ENCODE data around the gene CMKLR1. TPM values are rescaled to one million over a fixed set of nuclear protein-coding genes. Genes with fewer than 3 reads are reported as not detected.

The CMKLR1 gene
- total RNA-seq, 1 donor from 2014 or later: 47.5 TPM

DNA sequence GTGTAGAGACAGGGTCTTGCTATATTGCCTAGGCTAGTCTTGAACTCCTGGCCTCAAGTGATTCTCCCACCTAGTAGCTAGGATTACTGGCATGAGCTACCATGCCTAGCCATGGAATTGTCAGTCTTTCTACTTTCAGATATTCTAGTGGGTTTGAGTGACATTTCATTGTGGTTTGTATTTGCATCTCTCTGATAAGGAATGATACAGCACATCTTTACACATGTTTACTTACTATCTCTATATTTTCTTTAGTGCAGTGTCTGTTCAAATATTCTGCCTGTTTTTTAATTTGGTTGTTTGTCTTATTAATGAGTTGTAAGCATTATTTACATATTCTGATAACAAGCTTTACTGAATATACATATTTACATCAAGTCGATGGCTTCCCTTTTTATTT lies 73.6 kb downstream of the CMKLR1 start:
- Mint-ChIP-seq H3K4me3 (ENCODE audit: unreplicated experiment) (no peak overlapping the region), H3K27me3 (ENCODE audit: unreplicated experiment) (peaks cover 9% of the 10 kb centered on the region), H3K4me1 (ENCODE audit: unreplicated experiment) (no peaks in the 10 kb centered on the region), H3K9me3 (ENCODE audit: unreplicated experiment) (peaks cover 19% of the 10 kb centered on the region), H3K27ac (ENCODE audit: unreplicated experiment) (no peak overlapping the region), H3K36me3 (ENCODE audit: unreplicated experiment) (no peaks in the 10 kb centered on the region)
- no peak for DNase-seq (ENCODE audit: extremely low spot score, unreplicated experiment)
- TF ChIP-seq, protein P1, sequence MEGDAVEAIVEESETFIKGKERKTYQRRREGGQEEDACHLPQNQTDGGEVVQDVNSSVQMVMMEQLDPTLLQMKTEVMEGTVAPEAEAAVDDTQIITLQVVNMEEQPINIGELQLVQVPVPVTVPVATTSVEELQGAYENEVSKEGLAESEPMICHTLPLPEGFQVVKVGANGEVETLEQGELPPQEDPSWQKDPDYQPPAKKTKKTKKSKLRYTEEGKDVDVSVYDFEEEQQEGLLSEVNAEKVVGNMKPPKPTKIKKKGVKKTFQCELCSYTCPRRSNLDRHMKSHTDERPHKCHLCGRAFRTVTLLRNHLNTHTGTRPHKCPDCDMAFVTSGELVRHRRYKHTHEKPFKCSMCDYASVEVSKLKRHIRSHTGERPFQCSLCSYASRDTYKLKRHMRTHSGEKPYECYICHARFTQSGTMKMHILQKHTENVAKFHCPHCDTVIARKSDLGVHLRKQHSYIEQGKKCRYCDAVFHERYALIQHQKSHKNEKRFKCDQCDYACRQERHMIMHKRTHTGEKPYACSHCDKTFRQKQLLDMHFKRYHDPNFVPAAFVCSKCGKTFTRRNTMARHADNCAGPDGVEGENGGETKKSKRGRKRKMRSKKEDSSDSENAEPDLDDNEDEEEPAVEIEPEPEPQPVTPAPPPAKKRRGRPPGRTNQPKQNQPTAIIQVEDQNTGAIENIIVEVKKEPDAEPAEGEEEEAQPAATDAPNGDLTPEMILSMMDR (IDR thresholded peaks at IDR 0.05): no peak

DNA sequence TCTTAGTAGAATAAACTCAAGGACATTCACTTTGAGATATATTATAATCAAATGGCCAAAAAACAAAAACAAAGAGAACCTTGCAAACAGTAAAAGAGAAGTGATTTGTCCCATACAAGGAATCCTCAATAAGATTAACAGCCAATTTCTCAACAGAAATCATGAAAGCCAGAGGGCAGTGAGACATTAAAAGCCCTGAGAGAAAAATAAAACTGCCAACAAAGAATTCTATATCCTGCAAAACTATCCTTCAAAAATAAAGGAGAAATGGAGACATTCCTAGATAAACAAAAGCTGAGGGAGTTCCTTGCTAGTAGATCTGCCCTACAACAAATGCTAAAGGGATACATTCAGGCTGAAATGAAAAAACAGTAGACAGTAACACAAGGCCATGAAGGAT lies 78.1 kb downstream of the CMKLR1 start:
- H3K4me3 Mint-ChIP-seq (ENCODE audit: unreplicated experiment): no peak overlapping the region
- H3K27ac Mint-ChIP-seq (ENCODE audit: unreplicated experiment): no peak overlapping the region
- peaks cover 9% of the 10 kb centered on the region for H3K27me3 Mint-ChIP-seq (ENCODE audit: unreplicated experiment)
- H3K36me3 Mint-ChIP-seq (ENCODE audit: unreplicated experiment): no peaks in the 10 kb centered on the region
- H3K9me3 Mint-ChIP-seq (ENCODE audit: unreplicated experiment): peaks cover 23% of the 10 kb centered on the region
- TF ChIP-seq, protein P1 (IDR thresholded peaks at IDR 0.05): no peak
- no peaks in the 10 kb centered on the region for H3K4me1 Mint-ChIP-seq (ENCODE audit: unreplicated experiment)
- DNase-seq (ENCODE audit: extremely low spot score, unreplicated experiment): no peak

DNA sequence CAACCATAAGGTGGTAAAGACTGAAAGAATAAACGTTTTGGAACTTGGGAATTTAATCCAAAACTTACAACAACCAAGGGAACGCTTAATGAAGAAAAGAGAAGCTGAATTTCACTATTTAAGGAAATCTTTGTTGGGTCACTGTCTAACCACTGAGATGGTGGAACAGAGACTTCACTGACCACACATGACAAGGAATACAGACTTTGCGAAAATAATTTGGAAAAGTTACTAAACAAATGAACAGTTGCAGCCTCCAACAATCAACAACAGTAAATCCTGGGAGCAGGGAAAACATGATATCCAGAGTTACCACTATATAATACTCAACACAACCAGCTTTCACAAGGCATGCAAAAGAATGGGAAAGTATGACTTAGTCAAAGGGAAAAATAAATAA lies 79.1 kb downstream of the CMKLR1 start:
- peaks cover 23% of the 10 kb centered on the region for H3K9me3 Mint-ChIP-seq (ENCODE audit: unreplicated experiment)
- no peak for DNase-seq (ENCODE audit: extremely low spot score, unreplicated experiment)
- TF ChIP-seq, protein P1 (IDR thresholded peaks at IDR 0.05): no peak
- no peaks in the 10 kb centered on the region for H3K4me1 Mint-ChIP-seq (ENCODE audit: unreplicated experiment)
- H3K27me3 Mint-ChIP-seq (ENCODE audit: unreplicated experiment): peaks cover 10% of the 10 kb centered on the region
- no peak overlapping the region for H3K27ac Mint-ChIP-seq (ENCODE audit: unreplicated experiment)
- H3K4me3 Mint-ChIP-seq (ENCODE audit: unreplicated experiment): no peak overlapping the region
- H3K36me3 Mint-ChIP-seq (ENCODE audit: unreplicated experiment): no peaks in the 10 kb centered on the region

DNA sequence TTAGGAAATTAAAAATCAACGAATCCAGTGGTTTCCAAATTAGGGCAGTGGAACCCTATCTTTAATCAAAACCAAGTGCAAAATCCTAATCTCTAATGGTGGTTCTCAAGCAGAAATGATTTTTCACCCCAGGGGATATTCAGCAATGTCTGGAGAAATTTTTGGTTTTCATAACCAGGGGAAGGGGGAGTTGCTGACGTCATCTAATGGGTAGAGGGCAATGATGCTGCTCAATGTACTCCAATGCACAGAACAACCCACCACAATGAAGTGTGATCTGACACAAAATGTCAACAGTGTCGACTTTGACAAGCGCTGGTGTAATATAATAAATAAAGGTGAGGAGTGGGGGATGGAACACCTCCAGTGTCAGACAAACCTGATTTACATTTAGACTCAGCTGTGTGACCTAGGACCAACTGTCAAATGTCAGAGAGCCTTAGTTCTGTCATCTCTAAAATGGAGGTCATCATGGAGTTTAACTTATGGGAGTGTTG lies 81.5 kb downstream of the CMKLR1 start:
- no peaks in the 10 kb centered on the region for H3K4me1 Mint-ChIP-seq (ENCODE audit: unreplicated experiment)
- peaks cover 12% of the 10 kb centered on the region for H3K27me3 Mint-ChIP-seq (ENCODE audit: unreplicated experiment)
- peaks cover 23% of the 10 kb centered on the region for H3K9me3 Mint-ChIP-seq (ENCODE audit: unreplicated experiment)
- no peak for DNase-seq (ENCODE audit: extremely low spot score, unreplicated experiment)
- H3K4me3 Mint-ChIP-seq (ENCODE audit: unreplicated experiment): no peak overlapping the region
- TF ChIP-seq, protein P1 (IDR thresholded peaks at IDR 0.05): no peak
- H3K27ac Mint-ChIP-seq (ENCODE audit: unreplicated experiment): no peak overlapping the region
- H3K36me3 Mint-ChIP-seq (ENCODE audit: unreplicated experiment): no peaks in the 10 kb centered on the region

DNA sequence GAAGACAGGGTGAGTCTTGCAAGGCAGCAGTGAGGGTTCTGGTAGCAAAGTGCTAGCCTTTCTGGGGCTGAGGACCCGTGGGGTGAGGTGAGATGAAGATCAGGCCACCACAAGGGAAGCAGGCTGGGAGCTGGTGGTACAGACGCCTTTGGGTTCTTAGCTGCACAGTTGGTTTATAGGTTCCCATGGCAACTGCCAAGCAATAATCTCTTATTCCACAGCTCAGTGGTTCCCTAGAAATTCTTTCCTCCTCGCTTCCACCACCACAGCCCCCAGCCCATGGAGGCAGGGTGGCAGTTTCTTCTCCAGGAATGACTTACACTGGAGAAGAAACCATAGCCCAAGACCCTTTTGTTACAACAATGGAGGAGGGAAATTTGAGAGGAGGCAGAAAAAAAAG lies 82.1 kb downstream of the CMKLR1 start:
- Mint-ChIP-seq H3K27me3 (ENCODE audit: unreplicated experiment) (peaks cover 15% of the 10 kb centered on the region), H3K4me3 (ENCODE audit: unreplicated experiment) (no peak overlapping the region), H3K27ac (ENCODE audit: unreplicated experiment) (no peak overlapping the region), H3K4me1 (ENCODE audit: unreplicated experiment) (no peaks in the 10 kb centered on the region), H3K36me3 (ENCODE audit: unreplicated experiment) (no peaks in the 10 kb centered on the region), H3K9me3 (ENCODE audit: unreplicated experiment) (peaks cover 23% of the 10 kb centered on the region)
- TF ChIP-seq, protein P1 (IDR thresholded peaks at IDR 0.05): no peak
- no peak for DNase-seq (ENCODE audit: extremely low spot score, unreplicated experiment)
